HL-60 (cell line): ENCODE data around the gene CTBP2.
"Not testable (repeated sequence)": the region's sequence is repeated elsewhere in the genome, so short reads cannot be mapped to it uniquely, and the experiment has no call there.

ENCODE experiments used
- DNase-seq, 2 experiments: peaks; one replicate each; pipeline ENCODE4 v3.0.0-alpha.2; 2010 to 2020; ENCODE audit warnings: low read depth in 1 of 2, low spot score in 1 of 2
- H3K27ac ChIP-seq: fragments of 250-450 bp; sonication (Bioruptor Pico); replicated peaks from 2 replicates; pipeline ENCODE4 v1.5.1; 2020; ENCODE audit warnings: mild to moderate bottlenecking, moderate library complexity
- H3K27me3 ChIP-seq: fragments of 250-450 bp; sonication (Bioruptor Pico); 2 replicates; pipeline ENCODE4 v1.5.1; 2021; ENCODE audit warnings: mild to moderate bottlenecking, moderate library complexity; ENCODE audit not compliant: insufficient read depth, poor library complexity, severe bottlenecking
- H3K4me3 ChIP-seq: replicated peaks from 2 replicates; pipeline ENCODE4 v1.5.1; 2011; ENCODE audit warnings: mild to moderate bottlenecking, control low read depth, low read length; ENCODE audit not compliant: insufficient read depth
- CTCF ChIP-seq: IDR thresholded peaks from one replicate; pipeline ENCODE4 v1.5.1; 2011; ENCODE audit warnings: low read length, control low read depth, inconsistent platforms; ENCODE audit not compliant: insufficient read depth
- GABPA ChIP-seq: IDR thresholded peaks from 2 replicates; pipeline ENCODE4 v1.6.1; 2012; ENCODE audit warnings: low read depth
- POLR2AphosphoS5 ChIP-seq: IDR thresholded peaks from 2 replicates; pipeline ENCODE4 v1.6.1; 2012; ENCODE audit warnings: low read depth
- REST ChIP-seq: IDR thresholded peaks from 2 replicates; pipeline ENCODE4 v1.6.1; 2012; ENCODE audit warnings: low read depth; ENCODE audit not compliant: insufficient replicate concordance
- SPI1 ChIP-seq: IDR thresholded peaks from 2 replicates; pipeline ENCODE4 v1.6.1; 2012; ENCODE audit warnings: low read depth, mild to moderate bottlenecking, borderline replicate concordance

Gene CTBP2

DNA sequence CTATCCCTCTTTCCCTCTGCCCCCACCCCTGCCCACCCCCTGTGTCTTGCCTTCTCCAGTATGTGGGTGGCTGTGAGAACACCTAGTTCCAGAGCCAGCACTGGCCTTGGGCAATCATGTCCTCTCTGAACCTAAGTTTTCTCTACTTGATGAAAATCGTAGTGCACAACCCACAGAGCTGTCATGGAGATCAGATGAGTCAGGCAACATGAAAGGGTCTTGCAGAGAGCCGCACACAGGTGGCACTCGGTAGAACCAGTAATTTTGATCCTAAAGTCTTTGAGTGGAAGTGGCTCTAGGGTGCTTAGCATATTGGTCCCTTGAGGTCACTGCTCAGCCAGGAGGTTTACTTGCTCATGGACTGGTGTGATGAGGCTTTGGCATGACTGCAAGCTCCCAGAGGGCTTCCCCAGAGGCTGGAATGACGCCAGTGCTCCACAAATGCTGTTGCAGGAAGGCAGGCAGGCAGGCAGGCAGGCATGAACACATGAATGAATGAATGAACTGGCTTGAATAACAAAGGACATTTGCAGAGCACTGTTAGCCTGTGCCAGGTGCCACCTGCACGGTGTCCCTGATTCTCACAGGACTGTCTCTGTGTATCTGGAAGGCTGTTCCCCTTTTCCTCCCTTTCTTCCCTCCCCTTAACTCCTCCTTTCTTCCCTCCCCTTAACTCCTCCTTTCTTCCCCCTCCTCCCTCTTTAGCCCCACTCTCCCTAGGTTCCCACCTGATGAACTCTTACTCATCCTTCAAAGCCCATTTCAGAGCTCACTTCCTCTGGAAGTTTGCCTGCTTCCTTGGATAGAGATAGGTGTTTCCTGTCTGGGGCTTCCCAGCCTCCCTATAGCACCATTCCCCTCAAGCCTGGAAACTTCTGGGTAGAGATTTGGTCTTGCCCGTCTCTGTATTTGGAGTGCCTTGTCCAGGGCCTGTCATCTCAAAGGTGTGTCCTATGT is 27.2 kb upstream of the CTBP2 start:
- H3K4me3 ChIP-seq: no peak overlapping the region
- no peak overlapping the region for H3K27ac ChIP-seq
- TF ChIP-seq CTCF (no peak), GABPA (no peak), SPI1 (no peak), POLR2AphosphoS5 (no peak), REST (no peak)
- no peaks in the 10 kb centered on the region for H3K27me3 ChIP-seq
- no peak for DNase-seq

- no peak for TF ChIP-seq CTCF
- no peak for TF ChIP-seq REST
- no peak for DNase-seq
- H3K4me3 ChIP-seq: no peak overlapping the region
- H3K27ac ChIP-seq: no peak overlapping the region
- no peaks in the 10 kb centered on the region for H3K27me3 ChIP-seq
These were observed 26.2 kb upstream of the CTBP2 start for GRCh38 chr10:125186431-125187170.

GRCh38 chr10:125179107-125179506 is 18.7 kb upstream of the CTBP2 start:
- not testable (repeated sequence) for H3K4me3 ChIP-seq, DNase-seq, H3K27ac ChIP-seq, H3K27me3 ChIP-seq

GRCh38 chr10:125177641-125178640 is 17.6 kb upstream of the CTBP2 start:
- TF ChIP-seq SPI1 (no peak), POLR2AphosphoS5 (no peak), CTCF (no peak), GABPA (no peak), REST (no peak)
- Histone ChIP-seq H3K27me3 (peaks cover 7% of the 10 kb centered on the region), H3K27ac (no peak overlapping the region), H3K4me3 (no peak overlapping the region)
- DNase-seq: no peak
